Gastrocnemius medialis (tissue), 4 donors: ENCODE measurements around the gene RABGAP1L. TPM values are rescaled to one million over a fixed set of nuclear protein-coding genes. Genes with fewer than 3 reads are reported as not detected.

Experiments used
- ATAC-seq, 2 donors: fragments of 150-250 bp; one replicate each; pipeline ENCODE4 v1.9.1; 2016
- DNase-seq, 2 donors: peaks; one replicate each; pipeline ENCODE4 v3.0.0-alpha.2; 2019
- H3K27ac ChIP-seq, 4 donors: fragments of 200-600 bp; sonication (generic); 1 replicate in 1 of 4; 2 replicates in 3 of 4; pipeline ENCODE4 v1.5.1; 2016 to 2018; ENCODE audit warnings: mild to moderate bottlenecking in 2 of 4, moderate library complexity in 1 of 4
- H3K27me3 ChIP-seq, 3 donors: fragments of 200-600 bp; sonication (generic) in 2 of 3; 1 replicate in 1 of 3; 2 replicates in 2 of 3; pipeline versions ENCODE4 v1.5.1 to v1.6.0; 2016 to 2019; ENCODE audit warnings: mild to moderate bottlenecking in 1 of 3, moderate library complexity in 1 of 3
- H3K36me3 ChIP-seq, 2 donors: fragments of 200-600 bp; sonication (generic) in 1 of 2; one replicate each; pipeline ENCODE4 v1.5.1; 2017 to 2018
- H3K4me1 ChIP-seq, 2 donors: fragments of 200-600 bp; sonication (generic) in 1 of 2; one replicate each; pipeline ENCODE4 v1.5.1; 2016 to 2017; ENCODE audit warnings: mild to moderate bottlenecking in 2 of 2
- H3K4me3 ChIP-seq, 4 donors: fragments of 200-600 bp; sonication (generic) in 3 of 4; 1 replicate in 1 of 4; 2 replicates in 3 of 4; pipeline ENCODE4 v1.5.1; 2016 to 2019; ENCODE audit warnings: mild to moderate bottlenecking in 2 of 4
- H3K9me3 ChIP-seq, 3 donors: fragments of 200-600 bp; sonication (generic) in 2 of 3; 1 replicate in 1 of 3; 2 replicates in 2 of 3; pipeline ENCODE4 v1.5.1; 2016 to 2019
- CTCF ChIP-seq, 5 experiments: fragments of 450-650 bp in 3 of 5; fragments of 200-600 bp in 2 of 5; sonication (generic) in 2 of 5; IDR thresholded peaks in 4 of 5; conservative IDR thresholded peaks in 1 of 5; 1 replicate in 4 of 5; 2 replicates in 1 of 5; pipeline ENCODE4 v1.5.1; 2016 to 2019; ENCODE audit warnings: antibody characterized with exemption in 5 of 5, mild to moderate bottlenecking in 3 of 5, moderate library complexity in 3 of 5
- POLR2A ChIP-seq, 2 donors: fragments of 450-650 bp; IDR thresholded peaks; one replicate each; pipeline ENCODE4 v1.6.1; 2017; ENCODE audit warnings: antibody characterized with exemption in 2 of 2, mild to moderate bottlenecking in 2 of 2, moderate library complexity in 2 of 2
- in situ Hi-C, 4 donors: fragments of 200-750 bp; cut with MboI; loops; one replicate each; pipeline versions ENCODE4 v1.15.0 to v1.8.0; 2017; ENCODE audit warnings: low sequenced_read_pairs in 4 of 4
- intact Hi-C: fragments of 100-400 bp; cut with DNase I; formaldehyde crosslinking; loops from one replicate; pipeline ENCODE4 v1.15.1; 2023; ENCODE audit warnings: low total_unique reads
- total RNA-seq, 4 donors: library from RNA; depleted of rRNA; stranded (reverse); fragments of >200 nt; gene quantifications; one replicate each; pipeline versions ENCODE4 v1.1.0 to v1.2.3, GENCODE V29; 2016

The RABGAP1L gene
- total RNA-seq, 4 donors from 2014 or later = 8.8 to 22.2 (median 14.9) TPM

GRCh38 chr1:174761901-174762585 is 602.7 kb downstream of the RABGAP1L start:
- no peak overlapping the region for H3K27ac ChIP-seq
- H3K4me1 ChIP-seq = no peaks in the 10 kb centered on the region
- DNase-seq (no peak), ATAC-seq (no peak)
- intact Hi-C loops = no loop called here
- TF ChIP-seq POLR2A (IDR thresholded peaks at IDR 0.05) (no peak), CTCF (IDR thresholded peaks at IDR 0.05 in 4 of 5, conservative IDR thresholded peaks at IDR 0.05 in 1 of 5) (no peak)
- no peaks in the 10 kb centered on the region for H3K9me3 ChIP-seq
- no peaks in the 10 kb centered on the region for H3K36me3 ChIP-seq
- H3K27me3 ChIP-seq = no peaks in the 10 kb centered on the region
- H3K4me3 ChIP-seq = no peak overlapping the region
- in situ Hi-C loops = loop anchor here in 1 of 4 donors (10.0 kb wide), 1 partner anchor 223 kb away; no protein-coding TSS in a partner anchor

GRCh38 chr1:174764191-174764590 is 604.9 kb downstream of the RABGAP1L start:
- no peak for DNase-seq
- intact Hi-C loops = no loop called here
- in situ Hi-C loops = loop anchor here in 1 of 4 donors (10.0 kb wide), 1 partner anchor 221 kb away; no protein-coding TSS in a partner anchor

GRCh38 chr1:174766727-174767126 is 607.4 kb downstream of the RABGAP1L start:
- H3K27ac ChIP-seq = no peak overlapping the region
- ATAC-seq = no peak
- TF ChIP-seq CTCF (IDR thresholded peaks at IDR 0.05 in 4 of 5, conservative IDR thresholded peaks at IDR 0.05 in 1 of 5) = no peak
- no peak for TF ChIP-seq POLR2A (IDR thresholded peaks at IDR 0.05)
- no peak for DNase-seq
- no peaks in the 10 kb centered on the region for H3K27me3 ChIP-seq
- H3K4me3 ChIP-seq = no peak overlapping the region
- intact Hi-C loops (loop anchor here (5.0 kb wide), 1 partner anchor 216 kb away; no protein-coding TSS in a partner anchor), in situ Hi-C loops (loop anchor here in 1 of 4 donors (10.0 kb wide), 1 partner anchor 218 kb away; no protein-coding TSS in a partner anchor)
- H3K9me3 ChIP-seq = no peaks in the 10 kb centered on the region
- H3K4me1 ChIP-seq = no peaks in the 10 kb centered on the region
- H3K36me3 ChIP-seq = no peaks in the 10 kb centered on the region

More at GRCh38 chr1:174764191-174764590, 604.9 kb downstream of the RABGAP1L start:
- Histone ChIP-seq H3K4me1 (no peaks in the 10 kb centered on the region), H3K27me3 (no peaks in the 10 kb centered on the region), H3K4me3 (no peak overlapping the region), H3K36me3 (no peaks in the 10 kb centered on the region), H3K9me3 (no peaks in the 10 kb centered on the region), H3K27ac (no peak overlapping the region)
- no peak for ATAC-seq
- TF ChIP-seq CTCF (IDR thresholded peaks at IDR 0.05 in 4 of 5, conservative IDR thresholded peaks at IDR 0.05 in 1 of 5) = no peak
- TF ChIP-seq POLR2A (IDR thresholded peaks at IDR 0.05) = no peak

GRCh38 chr1:174768516-174768915 is 609.2 kb downstream of the RABGAP1L start:
- Histone ChIP-seq H3K27ac (no peak overlapping the region), H3K27me3 (no peaks in the 10 kb centered on the region), H3K4me1 (no peaks in the 10 kb centered on the region), H3K4me3 (no peak overlapping the region), H3K9me3 (no peaks in the 10 kb centered on the region), H3K36me3 (no peaks in the 10 kb centered on the region)
- TF ChIP-seq POLR2A (IDR thresholded peaks at IDR 0.05) = no peak
- no peak for TF ChIP-seq CTCF (IDR thresholded peaks at IDR 0.05 in 4 of 5, conservative IDR thresholded peaks at IDR 0.05 in 1 of 5)
- in situ Hi-C loops = loop anchor here in 1 of 4 donors (10.0 kb wide), 1 partner anchor 216 kb away; no protein-coding TSS in a partner anchor
- no peak for DNase-seq
- no peak for ATAC-seq
- intact Hi-C loops = loop anchor here (5.0 kb wide), 1 partner anchor 214 kb away; no protein-coding TSS in a partner anchor
